ENCODE measurements around the gene PTDSS2.

- no peak for TF ChIP-seq CTCF (conservative IDR thresholded peaks at IDR 0.05; ENCODE audit: low read depth, low read length)
- no peak for TF ChIP-seq EZH2 (IDR thresholded peaks at IDR 0.05; ENCODE audit: borderline replicate concordance, low read depth, low read length, poor library complexity, severe bottlenecking)
Measured at GRCh38 chr11:464316-464715, 14.2 kb downstream of the PTDSS2 start.

Measured in A673 (cell line).